H9 (cell line): ENCODE measurements around the gene PIAS1. TPM values are rescaled to one million over a fixed set of nuclear protein-coding genes. Genes with fewer than 3 reads are reported as not detected.

ENCODE experiments used
- DNase-seq: peaks from one replicate; pipeline ENCODE4 v3.0.0-alpha.2; 2017
- H2AFZ ChIP-seq: one replicate; pipeline ENCODE4 v1.6.1; 2013; ENCODE audit warnings: mild to moderate bottlenecking, low read length, control low read depth, moderate library complexity
- H2AK5ac ChIP-seq: 2 replicates; pipeline ENCODE4 v1.6.1; 2013; ENCODE audit warnings: low read length, control low read depth, mixed read lengths; ENCODE audit not compliant: insufficient read length
- H2BK120ac ChIP-seq: one replicate; pipeline ENCODE4 v1.6.1; 2013; ENCODE audit warnings: low read depth, mild to moderate bottlenecking, low read length, control low read depth, inconsistent platforms; ENCODE audit not compliant: poor library complexity, severe bottlenecking
- H2BK12ac ChIP-seq: 2 replicates; pipeline ENCODE4 v1.6.1; 2013; ENCODE audit warnings: low read length, control low read depth, mixed read lengths, low read depth; ENCODE audit not compliant: insufficient read length
- H2BK15ac ChIP-seq: 2 replicates; pipeline ENCODE4 v1.6.1; 2013; ENCODE audit warnings: low read depth, low read length, control low read depth
- H2BK20ac ChIP-seq: one replicate; pipeline ENCODE4 v1.6.1; 2013; ENCODE audit warnings: low read depth, mild to moderate bottlenecking, low read length, control low read depth, inconsistent platforms; ENCODE audit not compliant: poor library complexity, severe bottlenecking
- H2BK5ac ChIP-seq: 2 replicates; pipeline ENCODE4 v1.6.1; 2013; ENCODE audit warnings: low read length, control low read depth, mixed read lengths; ENCODE audit not compliant: insufficient read length
- H3K14ac ChIP-seq: 2 replicates; pipeline ENCODE4 v1.6.1; 2013; ENCODE audit warnings: low read length, control low read depth; ENCODE audit not compliant: insufficient read depth
- H3K18ac ChIP-seq: 2 replicates; pipeline ENCODE4 v1.6.1; 2013; ENCODE audit warnings: low read depth, mild to moderate bottlenecking, mixed read lengths, low read length, control low read depth; ENCODE audit not compliant: insufficient read length
- H3K23ac ChIP-seq: 2 replicates; pipeline ENCODE4 v1.6.1; 2013; ENCODE audit warnings: low read length, control low read depth, mixed read lengths, low read depth; ENCODE audit not compliant: insufficient read length
- H3K23me2 ChIP-seq: 2 replicates; pipeline ENCODE4 v1.6.1; 2013; ENCODE audit warnings: low read depth, mild to moderate bottlenecking, mixed read lengths, low read length, control low read depth; ENCODE audit not compliant: insufficient read length, poor library complexity, severe bottlenecking
- H3K27ac ChIP-seq: 2 replicates; pipeline ENCODE4 v1.5.1; 2013; ENCODE audit warnings: low read length, control low read depth, mixed read lengths, low read depth; ENCODE audit not compliant: insufficient read length
- H3K27me3 ChIP-seq: 2 replicates; pipeline ENCODE4 v1.6.1; 2013; ENCODE audit warnings: low read length, control low read depth, inconsistent platforms; ENCODE audit not compliant: insufficient read depth
- H3K4ac ChIP-seq: 2 replicates; pipeline ENCODE4 v1.6.1; 2013; ENCODE audit warnings: low read depth, mild to moderate bottlenecking, control low read depth, inconsistent platforms, low read length, moderate library complexity
- H3K4me1 ChIP-seq: 2 replicates; pipeline ENCODE4 v1.6.1; 2013; ENCODE audit warnings: low read length, control low read depth, inconsistent platforms; ENCODE audit not compliant: insufficient read depth
- H3K4me2 ChIP-seq: 2 replicates; pipeline ENCODE4 v1.6.1; 2013; ENCODE audit warnings: low read length, control low read depth, mixed read lengths; ENCODE audit not compliant: insufficient read length, insufficient read depth
- H3K56ac ChIP-seq: 2 replicates; pipeline ENCODE4 v1.6.1; 2013; ENCODE audit warnings: low read depth, mild to moderate bottlenecking, mixed read lengths, low read length, control low read depth; ENCODE audit not compliant: insufficient read length
- H3K79me1 ChIP-seq: 2 replicates; pipeline ENCODE4 v1.6.1; 2013; ENCODE audit warnings: low read depth, mild to moderate bottlenecking, moderate library complexity, low read length, control low read depth, inconsistent platforms; ENCODE audit not compliant: insufficient read depth, poor library complexity, severe bottlenecking
- H3K79me2 ChIP-seq: 2 replicates; pipeline ENCODE4 v1.6.1; 2013; ENCODE audit warnings: low read length, control low read depth, inconsistent platforms; ENCODE audit not compliant: insufficient read depth
- H3K9ac ChIP-seq: 2 replicates; pipeline ENCODE4 v1.6.1; 2013; ENCODE audit warnings: low read length, control low read depth, mixed read lengths; ENCODE audit not compliant: insufficient read length; ENCODE audit errors: extremely low read depth
- H3K9me3 ChIP-seq: one replicate; pipeline ENCODE4 v1.6.1; 2013; ENCODE audit warnings: low read depth, low read length, inconsistent platforms; ENCODE audit not compliant: control insufficient read depth
- H3T11ph ChIP-seq: one replicate; pipeline ENCODE4 v1.6.1; 2013; ENCODE audit warnings: mild to moderate bottlenecking, low read length, control low read depth, inconsistent platforms
- H4K20me1 ChIP-seq: one replicate; pipeline ENCODE4 v1.6.1; 2013; ENCODE audit not compliant: control insufficient read depth, insufficient read length, insufficient read depth
- H4K5ac ChIP-seq: 2 replicates; pipeline ENCODE4 v1.6.1; 2013; ENCODE audit warnings: low read depth, mild to moderate bottlenecking, mixed read lengths, low read length, control low read depth; ENCODE audit not compliant: insufficient read length
- H4K8ac ChIP-seq: replicated peaks from 2 replicates; pipeline ENCODE4 v1.6.1; 2013; ENCODE audit warnings: low read length, control low read depth, mixed read lengths, low read depth; ENCODE audit not compliant: insufficient read length
- H4K91ac ChIP-seq: 2 replicates; pipeline ENCODE4 v1.6.1; 2013; ENCODE audit warnings: low read depth, mild to moderate bottlenecking, moderate library complexity, mixed read lengths, low read length, control low read depth; ENCODE audit not compliant: insufficient read length
- H3K27ac Mint-ChIP-seq, 3 experiments: 2 replicates in 2 of 3; 3 replicates in 1 of 3; pipeline ENCODE4 v1.8.0; 2020 to 2021; ENCODE audit warnings: mixed read lengths in 3 of 3, mild to moderate bottlenecking in 1 of 3, moderate library complexity in 1 of 3
- H3K27me3 Mint-ChIP-seq: 2 replicates; pipeline ENCODE4 v1.8.0; 2021; ENCODE audit warnings: low read depth, mild to moderate bottlenecking, moderate library complexity, mixed read lengths
- H3K36me3 Mint-ChIP-seq, 3 experiments: 2 replicates in 2 of 3; 3 replicates in 1 of 3; pipeline ENCODE4 v1.8.0; 2020 to 2021; ENCODE audit warnings: low read depth in 3 of 3, mixed read lengths in 3 of 3; ENCODE audit not compliant: insufficient read depth in 1 of 3
- H3K4me1 Mint-ChIP-seq, 2 experiments: 2 replicates each; pipeline ENCODE4 v1.8.0; 2020; ENCODE audit warnings: mixed read lengths in 2 of 2
- H3K4me3 Mint-ChIP-seq, 2 experiments: 2 replicates in 1 of 2; 3 replicates in 1 of 2; pipeline ENCODE4 v1.8.0; 2020 to 2021; ENCODE audit warnings: mild to moderate bottlenecking in 2 of 2, mixed read lengths in 2 of 2, moderate library complexity in 1 of 2
- H3K9me3 Mint-ChIP-seq, 2 experiments: 2 replicates in 1 of 2; 3 replicates in 1 of 2; pipeline ENCODE4 v1.8.0; 2020; ENCODE audit warnings: mild to moderate bottlenecking in 2 of 2, mixed read lengths in 2 of 2, moderate library complexity in 1 of 2
- CTCF ChIP-seq: fragments of 200-600 bp; sonication (generic); conservative IDR thresholded peaks from 3 replicates; pipeline ENCODE4 v1.8.0; 2021; ENCODE audit warnings: antibody characterized with exemption, mild to moderate bottlenecking
- whole genome bisulfite sequencing: extraction: QIAGEN DNeasy Blood & Tissue Kit; methylation state at CpG from one replicate; pipeline ENCODE4 v1.1.7; 2013; ENCODE audit warnings: missing lambda C conversion rate, low lambda C conversion rate, mixed read lengths; ENCODE audit not compliant: insufficient read length; ENCODE audit errors: extremely low coverage; 5-methylcytosine and 5-hydroxymethylcytosine counted together
- total RNA-seq: library from RNA; stranded (reverse); gene quantifications from 2 replicates; pipeline ENCODE4 v1.2.1, GENCODE V29; 2021

PIAS1 gene
- total RNA-seq, 1 experiment from 2014 or later: 31.1 TPM

GRCh38 chr15:68025835-68026424 lies 28.2 kb upstream of the PIAS1 start:
- Histone ChIP-seq H2AFZ (no peak overlapping the region), H3K27ac (no peak overlapping the region), H3K23me2 (no peaks in the 10 kb centered on the region), H3K18ac (no peak overlapping the region), H2BK20ac (no peak overlapping the region), H3K4me2 (no peak overlapping the region), H3K56ac (no peak overlapping the region), H3K9me3 (no peaks in the 10 kb centered on the region), H3T11ph (no peak overlapping the region), H4K20me1 (no peaks in the 10 kb centered on the region), H3K79me2 (no peaks in the 10 kb centered on the region), H3K79me1 (no peaks in the 10 kb centered on the region), H2AK5ac (no peak overlapping the region), H3K4ac (no peak overlapping the region), H3K4me1 (no peaks in the 10 kb centered on the region), H4K5ac (no peak overlapping the region), H2BK5ac (no peak overlapping the region), H3K27me3 (no peaks in the 10 kb centered on the region), H2BK12ac (no peak overlapping the region), H2BK15ac (no peak overlapping the region), H4K91ac (no peak overlapping the region), H2BK120ac (no peak overlapping the region), H3K9ac (no peak overlapping the region), H3K14ac (no peak overlapping the region), H3K23ac (no peak overlapping the region), H4K8ac (no peak overlapping the region)
- Mint-ChIP-seq H3K4me1 (no peaks in the 10 kb centered on the region; a peak in 1 of 4 replicates), H3K9me3 (peaks cover 0 to 2% of the 10 kb centered on the region in 2 experiments; a peak in 3 of 5 replicates), H3K4me3 (no peak overlapping the region), H3K27ac (no peak overlapping the region; a peak in 2 of 7 replicates), H3K27me3 (peaks cover 5% of the 10 kb centered on the region), H3K36me3 (no peaks in the 10 kb centered on the region; a peak in 2 of 7 replicates)
- DNase-seq: no peak
- no peak for TF ChIP-seq CTCF
- no CpG with 5 or more reads among the region's 6 CpGs for WGBS
